HG02938 (cell line): Measurements from ENCODE around the gene CTSA.

Experiments
- ATAC-seq: cut with Tn5 transposase; IDR thresholded peaks from one replicate; pipeline ENCODE4 v1.9.1; 2021; ENCODE audit warnings: mild to moderate bottlenecking, moderate library complexity; ENCODE audit not compliant: unreplicated experiment

The CTSA gene

GRCh38 chr20:45934586-45935415, 43.7 kb downstream of the CTSA start, which contains the start of gene PCIF1:
TSS of gene PCIF1 (plus strand) at chr20:45934683. CDS start at chr20:45939000, 4,317 bp downstream.
- peak; percentile 73 for ATAC-seq

- peak; percentile 14 for ATAC-seq
Measured at GRCh38 chr20:45935416-45936046, 44.4 kb downstream of the CTSA start.

- ATAC-seq: no peak
Measured at GRCh38 chr20:45937765-45938164, 46.6 kb downstream of the CTSA start.

GRCh38 chr20:45938727-45939438, 47.7 kb downstream of the CTSA start:
- no peak for ATAC-seq

GRCh38 chr20:45940053-45940452, 48.9 kb downstream of the CTSA start:
- no peak for ATAC-seq

GRCh38 chr20:45940469-45940868, 49.3 kb downstream of the CTSA start:
- ATAC-seq: no peak

- ATAC-seq: no peak
Measured at GRCh38 chr20:45943613-45944012, 52.5 kb downstream of the CTSA start.

- ATAC-seq: no peak
Measured at GRCh38 chr20:45944151-45944964, 53.2 kb downstream of the CTSA start.

GRCh38 chr20:45944965-45945677, 54.0 kb downstream of the CTSA start:
- ATAC-seq: no peak

- no peak for ATAC-seq
Measured at GRCh38 chr20:45945678-45946148, 54.6 kb downstream of the CTSA start.

- no peak for ATAC-seq
Measured at GRCh38 chr20:45946149-45946970, 55.2 kb downstream of the CTSA start.

- no peak for ATAC-seq
Measured at GRCh38 chr20:45947110-45947866, 56.2 kb downstream of the CTSA start.

- ATAC-seq: no peak
Measured at GRCh38 chr20:45948261-45948733, 57.2 kb downstream of the CTSA start.
